ENCODE measurements around the gene C8G. TPM values are rescaled to one million over a fixed set of nuclear protein-coding genes. Genes with fewer than 3 reads are reported as not detected.

Gene C8G
- total and polyA plus RNA-seq, 2 of the 8 experiments (the other 6 are each of a cell fraction or from before 2014, with no cell fraction given): 0.62 to 0.80 TPM

DNA sequence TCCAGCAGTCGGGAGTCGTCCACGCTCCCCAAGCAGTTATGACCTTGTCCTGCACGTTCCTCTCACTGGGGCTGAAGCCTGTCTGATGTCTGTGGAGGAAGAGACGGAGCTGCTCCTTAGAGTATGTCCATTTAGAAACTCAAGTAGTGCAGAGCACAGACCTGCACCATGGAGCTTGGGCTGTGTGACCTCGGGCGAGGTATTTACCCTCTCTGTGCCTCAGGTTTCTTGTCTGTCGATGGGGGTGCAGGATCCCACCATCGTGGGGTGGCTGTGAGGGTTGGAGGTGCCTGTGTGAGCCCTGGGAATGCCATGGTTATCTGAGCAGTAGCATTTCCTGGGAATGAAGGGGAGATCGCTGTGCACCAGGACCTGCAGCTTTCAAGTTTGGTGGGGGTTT is 44.5 kb upstream of the C8G start:
- H3K27ac ChIP-seq (ENCODE audit: low read depth, low read length): no peak overlapping the region
- 88% methylated on average over 10 of the region's 10 CpGs; no CpG with 5 or more reads in 1 of the 2 experiments for WGBS, 2 experiments (ENCODE audit: extremely low coverage in 1 of 2, insufficient coverage in 1 of 2, insufficient read length in 1 of 2, insufficient replicate concordance in 2 of 2, low coverage in 1 of 2, low lambda C conversion rate in 2 of 2, missing lambda C conversion rate in 1 of 2)
- no peaks in the 10 kb centered on the region for H3K23me2 ChIP-seq (ENCODE audit: low read depth, low read length)
- no peak overlapping the region for H3K56ac ChIP-seq (replicated peaks; ENCODE audit: insufficient read length, low read depth, low read length)
- no peak overlapping the region for H2BK5ac ChIP-seq (ENCODE audit: low read depth, low read length)
- ChIA-PET POLR2A (ENCODE audit: partially characterized antibody) (no interaction called here), CTCF (ENCODE audit: partially characterized antibody) (interaction anchor here (0.9 to 1.5 kb wide), 2 partner anchors 26 to 59 kb away, joined by 3 to 4 read pairs; partner anchors contain the start of gene AJM1)
- H4K91ac ChIP-seq (replicated peaks; ENCODE audit: insufficient read length, low read length): no peak overlapping the region
- H4K20me1 ChIP-seq (replicated peaks in 1 of 2; ENCODE audit: control insufficient read depth in 1 of 2, insufficient read depth in 2 of 2, low read length in 2 of 2): peaks cover 6 to 21% of the 10 kb centered on the region in 2 experiments
- no peak overlapping the region for H3K14ac ChIP-seq (ENCODE audit: insufficient read length)
- H3K79me2 ChIP-seq (ENCODE audit: control insufficient read depth in 1 of 2, insufficient read depth in 2 of 2, low read length in 2 of 2): peaks cover 0 to 17% of the 10 kb centered on the region in 2 experiments; a peak in 2 of 4 replicates
- H2AFZ ChIP-seq (ENCODE audit: low read length): no peak overlapping the region
- no peak for FAIRE-seq
- no peak overlapping the region for H3K4me2 ChIP-seq (ENCODE audit: insufficient read depth in 1 of 2, low read depth in 2 of 2, low read length in 2 of 2)
- no peak overlapping the region for H2BK12ac ChIP-seq (ENCODE audit: low read depth, low read length)
- peaks cover 9 to 26% (median 23%) of the 10 kb centered on the region in 4 experiments; a peak in 7 of 8 replicates for H3K36me3 ChIP-seq (ENCODE audit: control insufficient read depth in 2 of 4, insufficient read depth in 4 of 4, low read length in 3 of 4)
- DNase-seq (ENCODE audit: low read depth in 1 of 2, low spot score in 2 of 2): no peak
- no peak overlapping the region for H2BK20ac ChIP-seq (ENCODE audit: low read length)
- H3K4me1 ChIP-seq (replicated peaks in 1 of 4; ENCODE audit: control insufficient read depth in 3 of 4, insufficient read depth in 4 of 4, low read length in 3 of 4): no peaks in the 10 kb centered on the region; a peak in 1 of 7 replicates
- no peak overlapping the region for H3K18ac ChIP-seq (ENCODE audit: extremely low read depth, low read length)
- no peaks in the 10 kb centered on the region for H3K9me3 ChIP-seq (ENCODE audit: insufficient read depth in 2 of 2, low read depth in 1 of 2, low read length in 1 of 2)
- H3K4ac ChIP-seq (replicated peaks; ENCODE audit: insufficient read length, low read depth, low read length): no peak overlapping the region
- H2AK5ac ChIP-seq (ENCODE audit: low read depth, low read length): no peak overlapping the region
- H3K4me3 ChIP-seq (ENCODE audit: extremely low read depth in 1 of 4, insufficient read depth in 2 of 4, low read depth in 3 of 4, low read length in 4 of 4): no peak overlapping the region
- H4K5ac ChIP-seq (ENCODE audit: insufficient read length, low read depth, low read length): no peak overlapping the region
- peaks cover 8% of the 10 kb centered on the region; the same call in 1 of the 2 replicates for H3K79me1 ChIP-seq (ENCODE audit: low read depth, low read length)
- H2BK15ac ChIP-seq (ENCODE audit: low read length): no peak overlapping the region
- H3K9ac ChIP-seq (replicated peaks in 1 of 4; ENCODE audit: extremely low read depth in 1 of 4, low read depth in 3 of 4, low read length in 3 of 4): no peak overlapping the region
- no peaks in the 10 kb centered on the region for H3K27me3 ChIP-seq (replicated peaks in 1 of 4; ENCODE audit: control insufficient read depth in 3 of 4, extremely low read depth in 1 of 4, insufficient read depth in 3 of 4, low read length in 3 of 4)
- H4K8ac ChIP-seq (ENCODE audit: extremely low read depth, insufficient read depth, low read length): no peak overlapping the region
- no peak overlapping the region for H3K23ac ChIP-seq (ENCODE audit: insufficient read length)
- H2BK120ac ChIP-seq (replicated peaks; ENCODE audit: low read depth, low read length): no peak overlapping the region
- TF ChIP-seq SIRT6 (IDR thresholded peaks at IDR 0.05; ENCODE audit: low read length) (no peak), TAF1 (IDR thresholded peaks at IDR 0.05; ENCODE audit: low read depth, low read length) (no peak)
